Mesodermal cell (in vitro differentiated cells): Measurements from ENCODE around the gene UGDH.

Experiments
- H3K27ac ChIP-seq: 2 replicates; pipeline ENCODE4 v1.7.0; 2013; ENCODE audit warnings: mild to moderate bottlenecking, low read depth, low read length, moderate library complexity; ENCODE audit not compliant: severe bottlenecking
- H3K36me3 ChIP-seq: 2 replicates; pipeline ENCODE4 v1.7.1; 2013; ENCODE audit warnings: mild to moderate bottlenecking, low read length, moderate library complexity; ENCODE audit not compliant: control insufficient read depth, insufficient read depth
- H3K4me1 ChIP-seq: one replicate; pipeline ENCODE4 v1.7.1; 2013; ENCODE audit warnings: mild to moderate bottlenecking, low read length; ENCODE audit not compliant: insufficient read depth, control insufficient read depth, poor library complexity, severe bottlenecking
- H3K4me3 ChIP-seq: 2 replicates; pipeline ENCODE4 v1.7.0; 2013; ENCODE audit warnings: low read length, control low read depth, mild to moderate bottlenecking; ENCODE audit not compliant: insufficient read depth, poor library complexity, severe bottlenecking; ENCODE audit errors: extremely low read depth
- H3K9me3 ChIP-seq: 2 replicates; pipeline ENCODE4 v1.7.1; 2013; ENCODE audit warnings: mild to moderate bottlenecking, low read length, moderate library complexity; ENCODE audit not compliant: control insufficient read depth
- WGBS, 2 experiments: methylation state at CpG; one replicate each; pipeline ENCODE4 v1.1.5; 2013; ENCODE audit warnings: missing lambda C conversion rate in 2 of 2; ENCODE audit not compliant: insufficient coverage in 2 of 2; 5-methylcytosine and 5-hydroxymethylcytosine counted together

UGDH gene

DNA sequence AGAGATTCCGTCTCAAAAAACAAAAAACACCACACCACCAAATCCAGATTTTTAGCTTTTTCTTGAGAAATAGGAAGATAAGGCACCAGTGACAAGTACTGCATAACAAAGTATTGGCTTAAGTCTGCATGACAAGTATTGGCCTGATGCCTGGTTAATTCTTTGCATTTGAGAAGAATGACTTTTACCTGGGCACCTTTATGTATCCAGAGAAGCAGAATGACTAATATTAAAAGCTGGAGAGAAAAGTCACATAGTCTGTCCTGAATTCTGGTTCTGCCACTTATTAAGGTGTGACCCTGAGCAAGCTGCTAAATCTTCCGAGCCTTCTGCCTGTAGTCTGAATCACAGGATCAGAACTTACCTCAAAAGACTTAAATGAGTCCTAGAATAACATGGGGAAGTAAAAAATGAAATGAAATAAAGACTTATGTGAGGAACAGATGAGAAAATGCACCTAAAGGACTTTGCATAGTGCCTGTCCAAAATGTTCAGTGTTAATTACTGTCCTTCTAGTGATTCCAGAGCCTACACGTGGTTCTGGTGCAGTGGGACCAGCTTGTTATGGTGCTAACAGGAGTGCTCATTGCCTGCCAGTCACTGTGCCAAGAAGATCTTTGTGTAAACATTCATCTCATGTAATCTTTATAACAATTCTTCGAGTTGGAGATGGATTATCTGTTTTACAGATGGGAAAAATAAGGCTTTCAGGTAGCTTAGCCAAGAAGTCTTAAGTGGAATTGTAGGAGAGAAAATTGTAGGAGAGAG, 31.6 kb downstream of the UGDH start:
- H3K4me3 ChIP-seq, result no peak overlapping the region
- H3K36me3 ChIP-seq, result peaks cover 24% of the 10 kb centered on the region
- H3K4me1 ChIP-seq, result no peaks in the 10 kb centered on the region
- no peaks in the 10 kb centered on the region for H3K9me3 ChIP-seq
- 88% methylated on average over 1 to 2 of the region's 4 CpGs for WGBS, 2 experiments
- H3K27ac ChIP-seq, result no peak overlapping the region

DNA sequence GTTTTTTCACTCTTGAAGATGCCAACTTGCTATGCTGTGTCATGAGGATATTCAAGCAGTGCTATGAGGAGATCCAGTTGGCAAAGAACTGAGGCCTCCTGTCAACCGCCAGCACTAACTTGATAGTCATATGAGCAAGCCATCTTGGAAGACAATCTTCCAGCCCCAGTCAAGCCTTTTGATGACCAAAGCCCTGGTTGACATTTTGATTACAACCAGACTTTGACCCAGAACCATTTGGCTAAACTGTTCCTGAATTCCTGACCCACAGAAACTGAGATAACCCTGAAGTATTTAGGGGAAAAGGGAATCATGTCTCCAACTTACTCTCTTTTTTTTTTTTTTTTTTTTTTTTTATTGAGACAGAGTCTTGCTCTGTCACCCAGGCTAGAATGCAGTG, 32.9 kb downstream of the UGDH start:
- Histone ChIP-seq H3K4me1 (no peaks in the 10 kb centered on the region), H3K36me3 (peaks cover 13% of the 10 kb centered on the region), H3K4me3 (no peak overlapping the region), H3K9me3 (no peaks in the 10 kb centered on the region), H3K27ac (no peak overlapping the region)
- 100% methylated on average over 1 of the region's 1 CpG; no CpG with 5 or more reads in 1 of the 2 experiments for WGBS, 2 experiments

DNA sequence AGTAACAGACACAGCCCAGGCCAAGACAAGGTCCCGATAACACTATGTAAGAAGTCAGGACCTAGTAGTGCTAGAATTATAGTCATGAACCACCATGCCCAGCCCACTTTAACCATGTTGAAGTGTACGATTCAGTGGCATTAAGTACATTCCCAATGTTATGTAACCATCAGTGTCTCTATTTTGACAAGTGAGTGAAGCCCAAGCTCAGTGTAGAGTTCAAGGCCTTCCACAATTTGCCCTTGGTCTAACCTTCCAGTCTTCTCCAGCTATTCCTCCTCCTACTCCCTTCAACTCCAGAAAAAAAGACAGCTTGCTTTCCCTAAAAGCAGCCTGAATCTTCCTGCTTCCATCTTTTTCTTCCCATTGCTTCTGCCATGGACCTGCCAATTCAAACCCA, 36.9 kb downstream of the UGDH start:
- peaks cover 6% of the 10 kb centered on the region for H3K4me1 ChIP-seq
- 94% methylated on average over 2 of the region's 2 CpGs; no CpG with 5 or more reads in 1 of the 2 experiments for WGBS, 2 experiments
- no peak overlapping the region for H3K27ac ChIP-seq
- peaks cover 2% of the 10 kb centered on the region for H3K9me3 ChIP-seq
- no peaks in the 10 kb centered on the region for H3K36me3 ChIP-seq
- no peak overlapping the region for H3K4me3 ChIP-seq

DNA sequence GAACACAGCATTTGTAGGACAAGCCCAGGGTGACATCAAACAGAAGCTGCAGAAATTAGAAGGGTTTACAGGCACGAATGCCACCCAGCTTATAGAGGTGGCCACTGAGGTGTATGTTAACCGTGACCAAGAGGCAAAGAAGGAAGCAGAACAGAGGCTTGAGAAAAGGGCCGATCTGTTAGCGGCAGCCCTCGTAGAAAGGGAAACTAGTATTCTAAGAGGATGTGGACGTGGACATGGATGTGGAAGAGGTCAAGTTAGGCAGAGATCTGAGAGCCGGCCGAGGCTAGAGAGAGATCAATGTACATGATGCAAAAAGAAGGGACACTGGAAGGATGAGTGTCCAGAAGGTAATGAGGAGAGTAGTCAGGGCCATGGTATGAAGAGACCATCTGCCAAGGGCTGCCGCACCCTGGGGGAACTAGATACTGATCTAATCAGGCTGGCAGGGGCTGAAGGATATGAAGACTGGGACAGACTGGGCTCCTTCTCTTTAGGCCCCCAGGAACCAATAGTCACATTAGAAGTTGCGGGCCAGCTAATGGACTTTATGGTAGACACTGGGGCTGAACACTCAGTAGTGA, 40.9 kb downstream of the UGDH start:
- Histone ChIP-seq H3K4me3 (no peak overlapping the region), H3K27ac (no peak overlapping the region), H3K4me1 (peaks cover 6% of the 10 kb centered on the region), H3K9me3 (peaks cover 3% of the 10 kb centered on the region), H3K36me3 (no peaks in the 10 kb centered on the region)
- WGBS, 2 experiments, result 88 to 89% methylated on average over 9 of the region's 10 CpGs

DNA sequence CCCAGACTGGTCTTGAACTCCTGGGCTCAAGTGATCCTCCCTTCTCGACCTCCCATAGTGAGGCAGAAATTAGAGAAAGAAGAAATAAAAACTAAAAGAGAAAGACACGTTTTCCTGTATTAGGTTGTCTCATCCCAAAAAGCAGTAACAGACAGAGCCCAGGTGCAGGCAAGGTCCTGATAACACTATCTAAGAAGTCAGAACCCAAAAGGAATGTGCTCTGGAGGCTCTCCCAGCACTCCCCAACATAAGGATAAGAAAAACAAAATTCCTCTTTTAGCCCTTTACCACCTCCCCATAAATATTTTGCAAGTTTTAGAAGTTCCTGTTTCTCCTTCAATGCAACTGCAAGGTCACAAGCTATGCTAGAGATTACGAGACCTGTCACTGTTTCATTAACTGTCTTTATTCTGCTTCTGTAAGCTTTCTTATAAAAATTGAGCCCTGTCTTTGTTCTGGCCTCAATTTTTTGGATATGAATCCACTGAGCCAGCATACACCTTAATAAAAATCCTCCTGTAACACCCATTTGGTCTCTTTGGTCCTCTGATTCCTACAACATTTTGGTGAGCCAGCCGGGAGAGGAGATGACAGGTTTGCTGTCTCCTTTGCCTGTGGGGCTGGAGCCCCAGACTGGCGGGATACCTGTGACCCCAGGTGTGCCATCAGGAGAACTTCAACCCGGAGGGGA, 42.5 kb downstream of the UGDH start:
- H3K27ac ChIP-seq, result no peak overlapping the region
- peaks cover 3% of the 10 kb centered on the region for H3K9me3 ChIP-seq
- H3K4me3 ChIP-seq, result no peak overlapping the region
- 94% methylated on average over 5 of the region's 6 CpGs for WGBS, 2 experiments
- no peaks in the 10 kb centered on the region for H3K36me3 ChIP-seq
- H3K4me1 ChIP-seq, result peaks cover 6% of the 10 kb centered on the region

DNA sequence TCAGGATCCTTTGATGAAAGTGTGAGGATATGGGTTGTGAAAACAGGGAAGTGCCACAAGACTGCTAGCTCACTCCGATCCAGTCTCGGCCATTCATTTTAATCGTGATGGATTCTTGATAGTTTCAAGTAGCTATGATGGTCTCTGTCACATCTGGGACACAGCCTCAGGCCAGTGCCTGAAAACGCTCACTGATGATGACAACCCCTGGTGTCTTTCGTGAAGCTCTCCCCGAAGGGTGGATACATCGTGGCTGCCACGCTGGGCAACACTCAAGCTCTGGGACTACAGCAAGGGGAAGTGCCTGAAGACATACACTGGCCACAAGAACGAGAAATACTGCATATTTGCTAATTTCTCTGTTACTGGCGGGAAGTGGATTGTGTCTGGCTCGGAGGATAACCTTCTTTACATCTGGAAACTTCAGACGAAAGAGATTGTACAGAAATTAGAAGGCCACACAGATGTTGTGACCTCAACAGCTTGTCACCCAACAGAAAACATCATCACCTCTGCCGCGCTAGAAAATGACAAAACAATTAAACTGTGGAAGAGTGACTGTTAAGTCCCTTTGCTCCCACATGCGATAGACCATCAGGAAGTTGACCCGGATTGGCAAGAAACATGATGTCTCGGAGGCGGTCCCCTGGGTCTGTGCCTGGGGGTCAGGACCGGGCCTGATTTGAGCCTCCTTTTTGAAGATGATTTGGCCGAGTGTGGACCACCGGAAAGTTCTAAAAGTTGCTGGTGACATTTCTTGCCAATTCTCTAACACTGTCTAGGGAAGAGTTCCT, 46.1 kb downstream of the UGDH start:
- H3K4me3 ChIP-seq, result no peak overlapping the region
- peaks cover 9% of the 10 kb centered on the region for H3K36me3 ChIP-seq
- no peak overlapping the region for H3K27ac ChIP-seq
- H3K4me1 ChIP-seq, result no peaks in the 10 kb centered on the region
- peaks cover 3% of the 10 kb centered on the region for H3K9me3 ChIP-seq
- 89 to 92% methylated on average over 19 to 20 of the region's 21 CpGs for WGBS, 2 experiments

DNA sequence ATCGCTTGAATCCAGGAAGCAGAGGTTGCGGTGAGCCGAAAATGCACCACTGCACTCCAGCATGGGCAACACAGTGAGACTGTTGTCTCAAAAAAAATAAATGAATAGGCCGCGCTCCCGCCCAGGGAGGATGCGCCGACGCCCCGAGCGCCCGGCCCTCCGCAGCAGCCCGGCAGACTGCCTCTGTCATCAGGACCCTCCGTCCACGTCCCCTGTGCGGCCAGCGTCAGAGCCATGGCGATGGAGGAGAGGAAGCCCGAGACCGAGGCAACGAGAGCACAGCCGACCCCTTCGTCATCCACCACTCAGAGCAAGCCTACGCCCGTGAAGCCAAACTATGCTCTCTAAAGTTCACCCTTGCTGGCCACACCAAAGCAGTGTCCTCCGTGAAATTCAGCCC, 47.0 kb downstream of the UGDH start:
- 92 to 95% methylated on average over 27 of the region's 27 CpGs for WGBS, 2 experiments
- Histone ChIP-seq H3K4me1 (no peaks in the 10 kb centered on the region), H3K4me3 (no peak overlapping the region), H3K9me3 (no peaks in the 10 kb centered on the region), H3K36me3 (peaks cover 9% of the 10 kb centered on the region), H3K27ac (no peak overlapping the region)

DNA sequence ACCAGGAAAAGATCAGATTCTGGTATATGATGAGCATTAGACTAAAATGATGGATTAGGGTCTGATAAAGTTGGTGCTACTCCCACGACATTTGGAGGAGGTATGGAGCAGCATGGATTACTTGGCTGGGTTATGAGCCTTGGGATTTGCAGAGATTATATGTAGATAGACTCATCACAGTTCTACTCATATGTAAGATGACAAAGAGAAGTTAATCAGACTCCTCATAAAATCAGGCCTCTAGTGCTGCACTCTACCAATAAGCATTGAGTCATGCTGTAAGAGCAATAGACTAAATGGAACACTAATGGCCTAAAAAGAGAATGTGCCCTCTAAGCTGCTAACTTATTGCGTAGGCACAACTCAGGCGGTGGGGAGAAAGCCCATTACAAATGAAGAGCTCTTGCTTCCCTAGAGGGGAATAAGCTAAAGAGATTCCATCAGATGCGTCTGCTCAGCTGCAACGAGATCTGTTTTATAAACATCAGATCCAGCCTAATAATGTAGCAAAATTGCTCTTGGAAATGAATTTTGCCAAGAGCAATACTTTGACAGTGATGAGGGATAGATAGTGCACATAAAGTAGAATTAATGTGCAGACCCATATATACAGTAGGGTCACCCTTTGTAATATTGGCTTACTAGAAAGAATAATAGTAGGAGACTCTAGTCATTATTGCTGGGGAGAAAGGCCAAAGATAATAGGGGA, 50.9 kb downstream of the UGDH start:
- WGBS, 2 experiments, result 94 to 100% methylated on average over 2 to 3 of the region's 5 CpGs
- Histone ChIP-seq H3K4me1 (no peaks in the 10 kb centered on the region), H3K4me3 (no peak overlapping the region), H3K9me3 (no peaks in the 10 kb centered on the region), H3K36me3 (peaks cover 18% of the 10 kb centered on the region), H3K27ac (no peak overlapping the region)

DNA sequence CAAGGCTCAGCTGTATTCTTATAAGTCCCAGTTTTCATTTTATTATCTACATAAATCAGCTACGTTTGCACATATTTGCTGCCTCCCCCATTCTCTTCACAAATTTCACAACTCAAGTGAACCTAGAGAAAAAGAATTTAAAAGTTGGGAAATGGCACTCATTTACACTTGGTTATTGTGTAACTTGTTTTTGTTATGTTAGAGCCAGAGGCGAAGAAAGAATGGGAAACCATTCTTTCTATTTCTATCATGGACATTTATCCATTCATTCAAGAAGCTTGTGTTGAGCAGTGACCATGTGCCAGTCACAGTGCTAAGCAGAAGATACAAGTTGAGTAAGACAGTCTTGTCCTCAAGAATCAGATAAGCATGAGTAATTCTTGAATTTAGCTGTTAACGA, 54.8 kb downstream of the UGDH start:
- no peaks in the 10 kb centered on the region for H3K4me1 ChIP-seq
- 100% methylated on average over 1 of the region's 3 CpGs; no CpG with 5 or more reads in 1 of the 2 experiments for WGBS, 2 experiments
- peaks cover 26% of the 10 kb centered on the region for H3K36me3 ChIP-seq
- H3K27ac ChIP-seq, result no peak overlapping the region
- H3K9me3 ChIP-seq, result no peaks in the 10 kb centered on the region
- H3K4me3 ChIP-seq, result no peak overlapping the region

DNA sequence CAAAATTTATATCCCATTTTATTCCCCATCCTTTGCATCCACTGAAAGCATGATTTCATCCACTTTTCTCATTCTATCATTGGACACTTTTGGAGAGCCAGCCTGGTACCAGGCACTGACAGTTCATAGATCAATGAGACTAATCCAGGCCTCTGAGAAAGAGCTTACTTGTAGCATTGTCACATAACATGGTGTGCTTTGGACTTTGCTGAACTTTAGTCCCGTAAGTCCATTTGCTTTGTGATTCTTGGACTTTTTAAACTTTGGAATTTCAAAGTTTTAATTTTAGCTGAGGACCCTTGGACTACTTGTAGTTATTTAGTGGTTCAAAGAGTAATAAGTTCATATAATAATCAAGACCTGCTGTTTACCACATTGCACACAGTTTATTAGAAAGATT, 56.8 kb downstream of the UGDH start:
- Histone ChIP-seq H3K4me3 (no peak overlapping the region), H3K4me1 (no peaks in the 10 kb centered on the region), H3K27ac (no peak overlapping the region), H3K36me3 (peaks cover 29% of the 10 kb centered on the region), H3K9me3 (no peaks in the 10 kb centered on the region)
- WGBS, 2 experiments, result 100% methylated on average over 1 of the region's 1 CpG; no CpG with 5 or more reads in 1 of the 2 experiments
